NCI-H345 (cell line): ENCODE data around the gene TUBB6.

Source experiments
- DNase-seq: peaks from one replicate; lab custom pipeline; 2025; lab: John Stamatoyannopoulos, UW

TUBB6 gene

GRCh38 chr18:12338382-12338781, 30.3 kb downstream of the TUBB6 start:
- no peak for DNase-seq

- no peak for DNase-seq
These were observed 33.1 kb downstream of the TUBB6 start for GRCh38 chr18:12340945-12341660.

GRCh38 chr18:12342661-12343060, 34.6 kb downstream of the TUBB6 start:
- no peak for DNase-seq

- DNase-seq, result no peak
These were observed 37.6 kb downstream of the TUBB6 start for GRCh38 chr18:12345491-12346239.

- DNase-seq, result no peak
These were observed 38.2 kb downstream of the TUBB6 start for GRCh38 chr18:12346240-12346565.

- DNase-seq, result no peak
These were observed 39.9 kb downstream of the TUBB6 start for GRCh38 chr18:12347895-12348294.

- no peak for DNase-seq
These were observed 44.1 kb downstream of the TUBB6 start for GRCh38 chr18:12352188-12352587.

- no peak for DNase-seq
These were observed 51.5 kb downstream of the TUBB6 start for GRCh38 chr18:12359515-12359927.

GRCh38 chr18:12361770-12362378, 53.8 kb downstream of the TUBB6 start:
- DNase-seq, result no peak

- DNase-seq, result no peak
These were observed 54.6 kb downstream of the TUBB6 start for GRCh38 chr18:12362473-12363174.

- no peak for DNase-seq
These were observed 58.3 kb downstream of the TUBB6 start for GRCh38 chr18:12366379-12366778.

GRCh38 chr18:12366784-12367183, 58.7 kb downstream of the TUBB6 start:
- DNase-seq, result no peak

- no peak for DNase-seq
These were observed 61.2 kb downstream of the TUBB6 start for GRCh38 chr18:12369211-12369610.

GRCh38 chr18:12371590-12371989, 63.5 kb downstream of the TUBB6 start:
- no peak for DNase-seq

GRCh38 chr18:12372406-12372805, 64.4 kb downstream of the TUBB6 start:
- no peak for DNase-seq

- no peak for DNase-seq
These were observed 65.2 kb downstream of the TUBB6 start for GRCh38 chr18:12373116-12373770.

- DNase-seq, result no peak
These were observed 65.7 kb downstream of the TUBB6 start for GRCh38 chr18:12373771-12374116.

GRCh38 chr18:12374401-12374800, 66.4 kb downstream of the TUBB6 start:
- no peak for DNase-seq
